GM23338 (cell line): ENCODE data around the gene EDA.

Experiments
- CREB1 ChIP-seq: fragments of 250-450 bp; sonication (Bioruptor Pico); IDR thresholded peaks from 2 replicates; pipeline ENCODE4 v1.5.0; 2020; ENCODE audit warnings: low read depth, mild to moderate bottlenecking, moderate library complexity
- EZH2 ChIP-seq: fragments of 200-600 bp; sonication (generic); IDR thresholded peaks from one replicate; pipeline ENCODE4 v1.8.0; 2017; ENCODE audit warnings: antibody characterized with exemption, mild to moderate bottlenecking, low read depth; ENCODE audit not compliant: unreplicated experiment
- EZH2phosphoT487 ChIP-seq: fragments of 200-600 bp; sonication (generic); IDR thresholded peaks from one replicate; pipeline ENCODE4 v1.8.1; 2018; ENCODE audit warnings: antibody characterized with exemption; ENCODE audit not compliant: unreplicated experiment
- JUNB ChIP-seq: IDR thresholded peaks from one replicate; pipeline ENCODE4 v1.6.1; 2016; ENCODE audit warnings: antibody characterized with exemption; ENCODE audit not compliant: unreplicated experiment
- NANOG ChIP-seq: IDR thresholded peaks from 2 replicates; pipeline ENCODE4 v1.6.1; 2016; ENCODE audit warnings: antibody characterized with exemption, borderline replicate concordance
- POLR2AphosphoS5 ChIP-seq: IDR thresholded peaks from 2 replicates; pipeline ENCODE4 v1.6.1; 2016; ENCODE audit warnings: antibody characterized with exemption, low read depth
- STAT1 ChIP-seq: IDR thresholded peaks from one replicate; pipeline ENCODE4 v1.6.1; 2016; ENCODE audit warnings: antibody characterized with exemption; ENCODE audit not compliant: unreplicated experiment
- ZNF114 ChIP-seq: fragments of 250-450 bp; sonication (Bioruptor Pico); IDR thresholded peaks from 2 replicates; pipeline ENCODE4 v1.5.0; 2020; ENCODE audit warnings: mild to moderate bottlenecking, moderate library complexity
- ZNF331 ChIP-seq: fragments of 250-450 bp; sonication (Bioruptor Pico); IDR thresholded peaks from 2 replicates; pipeline ENCODE4 v1.5.0; 2020; ENCODE audit warnings: low read depth, mild to moderate bottlenecking, moderate library complexity
- TF ChIP-seq, protein P1 (sequence below), 2 experiments: fragments of 200-600 bp in 1 of 2; sonication (generic) in 1 of 2; conservative IDR thresholded peaks; 2 replicates each; pipeline versions ENCODE4 v1.5.1 to v1.6.1; 2016 to 2017; ENCODE audit warnings: antibody characterized with exemption in 2 of 2, low read depth in 2 of 2, mild to moderate bottlenecking in 2 of 2, moderate library complexity in 1 of 2
- TF ChIP-seq, protein P2 (sequence below): IDR thresholded peaks from one replicate; pipeline ENCODE4 v1.6.1; 2018; ENCODE audit warnings: antibody characterized with exemption; ENCODE audit not compliant: unreplicated experiment
- TF ChIP-seq, protein P3 (sequence below): IDR thresholded peaks from 2 replicates; pipeline ENCODE4 v1.6.1; 2016; ENCODE audit warnings: antibody characterized with exemption
- TF ChIP-seq, protein P4 (sequence below): fragments of 250-450 bp; sonication (Bioruptor Pico); IDR thresholded peaks from 2 replicates; pipeline ENCODE4 v1.5.0; 2020; ENCODE audit warnings: mild to moderate bottlenecking, moderate library complexity

DNA sequence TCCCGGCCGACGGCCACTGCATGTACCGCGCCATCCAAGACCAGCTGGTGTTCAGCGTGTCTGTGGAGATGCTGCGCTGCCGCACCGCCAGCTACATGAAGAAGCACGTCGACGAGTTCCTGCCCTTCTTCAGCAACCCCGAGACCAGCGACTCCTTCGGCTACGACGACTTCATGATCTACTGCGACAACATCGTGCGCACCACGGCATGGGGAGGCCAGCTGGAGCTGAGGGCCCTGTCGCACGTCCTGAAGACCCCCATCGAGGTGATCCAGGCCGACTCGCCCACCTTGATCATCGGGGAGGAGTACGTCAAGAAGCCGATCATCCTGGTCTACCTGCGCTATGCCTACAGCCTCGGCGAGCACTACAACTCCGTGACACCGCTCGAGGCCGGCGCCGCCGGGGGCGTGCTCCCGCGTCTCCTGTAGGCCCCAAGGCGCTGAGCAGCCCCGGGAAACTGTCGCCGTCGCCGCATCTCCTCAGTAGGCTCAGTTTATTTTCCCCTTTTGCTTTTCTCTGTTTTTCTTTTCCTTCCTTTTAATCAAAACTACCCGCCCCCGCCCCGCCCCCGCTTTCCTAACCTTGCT is 447.1 kb downstream of the EDA start:
- TF ChIP-seq, protein P1, sequence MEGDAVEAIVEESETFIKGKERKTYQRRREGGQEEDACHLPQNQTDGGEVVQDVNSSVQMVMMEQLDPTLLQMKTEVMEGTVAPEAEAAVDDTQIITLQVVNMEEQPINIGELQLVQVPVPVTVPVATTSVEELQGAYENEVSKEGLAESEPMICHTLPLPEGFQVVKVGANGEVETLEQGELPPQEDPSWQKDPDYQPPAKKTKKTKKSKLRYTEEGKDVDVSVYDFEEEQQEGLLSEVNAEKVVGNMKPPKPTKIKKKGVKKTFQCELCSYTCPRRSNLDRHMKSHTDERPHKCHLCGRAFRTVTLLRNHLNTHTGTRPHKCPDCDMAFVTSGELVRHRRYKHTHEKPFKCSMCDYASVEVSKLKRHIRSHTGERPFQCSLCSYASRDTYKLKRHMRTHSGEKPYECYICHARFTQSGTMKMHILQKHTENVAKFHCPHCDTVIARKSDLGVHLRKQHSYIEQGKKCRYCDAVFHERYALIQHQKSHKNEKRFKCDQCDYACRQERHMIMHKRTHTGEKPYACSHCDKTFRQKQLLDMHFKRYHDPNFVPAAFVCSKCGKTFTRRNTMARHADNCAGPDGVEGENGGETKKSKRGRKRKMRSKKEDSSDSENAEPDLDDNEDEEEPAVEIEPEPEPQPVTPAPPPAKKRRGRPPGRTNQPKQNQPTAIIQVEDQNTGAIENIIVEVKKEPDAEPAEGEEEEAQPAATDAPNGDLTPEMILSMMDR (conservative IDR thresholded peaks at IDR 0.05; ENCODE audit: low read depth in 2 of 2), result no peak
- TF ChIP-seq, protein P2, sequence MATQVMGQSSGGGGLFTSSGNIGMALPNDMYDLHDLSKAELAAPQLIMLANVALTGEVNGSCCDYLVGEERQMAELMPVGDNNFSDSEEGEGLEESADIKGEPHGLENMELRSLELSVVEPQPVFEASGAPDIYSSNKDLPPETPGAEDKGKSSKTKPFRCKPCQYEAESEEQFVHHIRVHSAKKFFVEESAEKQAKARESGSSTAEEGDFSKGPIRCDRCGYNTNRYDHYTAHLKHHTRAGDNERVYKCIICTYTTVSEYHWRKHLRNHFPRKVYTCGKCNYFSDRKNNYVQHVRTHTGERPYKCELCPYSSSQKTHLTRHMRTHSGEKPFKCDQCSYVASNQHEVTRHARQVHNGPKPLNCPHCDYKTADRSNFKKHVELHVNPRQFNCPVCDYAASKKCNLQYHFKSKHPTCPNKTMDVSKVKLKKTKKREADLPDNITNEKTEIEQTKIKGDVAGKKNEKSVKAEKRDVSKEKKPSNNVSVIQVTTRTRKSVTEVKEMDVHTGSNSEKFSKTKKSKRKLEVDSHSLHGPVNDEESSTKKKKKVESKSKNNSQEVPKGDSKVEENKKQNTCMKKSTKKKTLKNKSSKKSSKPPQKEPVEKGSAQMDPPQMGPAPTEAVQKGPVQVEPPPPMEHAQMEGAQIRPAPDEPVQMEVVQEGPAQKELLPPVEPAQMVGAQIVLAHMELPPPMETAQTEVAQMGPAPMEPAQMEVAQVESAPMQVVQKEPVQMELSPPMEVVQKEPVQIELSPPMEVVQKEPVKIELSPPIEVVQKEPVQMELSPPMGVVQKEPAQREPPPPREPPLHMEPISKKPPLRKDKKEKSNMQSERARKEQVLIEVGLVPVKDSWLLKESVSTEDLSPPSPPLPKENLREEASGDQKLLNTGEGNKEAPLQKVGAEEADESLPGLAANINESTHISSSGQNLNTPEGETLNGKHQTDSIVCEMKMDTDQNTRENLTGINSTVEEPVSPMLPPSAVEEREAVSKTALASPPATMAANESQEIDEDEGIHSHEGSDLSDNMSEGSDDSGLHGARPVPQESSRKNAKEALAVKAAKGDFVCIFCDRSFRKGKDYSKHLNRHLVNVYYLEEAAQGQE, result no peak
- TF ChIP-seq EZH2, result no peak
- TF ChIP-seq EZH2phosphoT487, result no peak
- TF ChIP-seq NANOG, result no peak
- TF ChIP-seq POLR2AphosphoS5, result no peak
- TF ChIP-seq JUNB, result no peak
- TF ChIP-seq, protein P3, sequence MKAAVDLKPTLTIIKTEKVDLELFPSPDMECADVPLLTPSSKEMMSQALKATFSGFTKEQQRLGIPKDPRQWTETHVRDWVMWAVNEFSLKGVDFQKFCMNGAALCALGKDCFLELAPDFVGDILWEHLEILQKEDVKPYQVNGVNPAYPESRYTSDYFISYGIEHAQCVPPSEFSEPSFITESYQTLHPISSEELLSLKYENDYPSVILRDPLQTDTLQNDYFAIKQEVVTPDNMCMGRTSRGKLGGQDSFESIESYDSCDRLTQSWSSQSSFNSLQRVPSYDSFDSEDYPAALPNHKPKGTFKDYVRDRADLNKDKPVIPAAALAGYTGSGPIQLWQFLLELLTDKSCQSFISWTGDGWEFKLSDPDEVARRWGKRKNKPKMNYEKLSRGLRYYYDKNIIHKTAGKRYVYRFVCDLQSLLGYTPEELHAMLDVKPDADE, result no peak
- TF ChIP-seq CREB1, result no peak
- TF ChIP-seq STAT1, result no peak
- no peak for TF ChIP-seq ZNF114 (CRISPR knock-in tag)
- TF ChIP-seq ZNF331, result no peak
- TF ChIP-seq, protein P4, sequence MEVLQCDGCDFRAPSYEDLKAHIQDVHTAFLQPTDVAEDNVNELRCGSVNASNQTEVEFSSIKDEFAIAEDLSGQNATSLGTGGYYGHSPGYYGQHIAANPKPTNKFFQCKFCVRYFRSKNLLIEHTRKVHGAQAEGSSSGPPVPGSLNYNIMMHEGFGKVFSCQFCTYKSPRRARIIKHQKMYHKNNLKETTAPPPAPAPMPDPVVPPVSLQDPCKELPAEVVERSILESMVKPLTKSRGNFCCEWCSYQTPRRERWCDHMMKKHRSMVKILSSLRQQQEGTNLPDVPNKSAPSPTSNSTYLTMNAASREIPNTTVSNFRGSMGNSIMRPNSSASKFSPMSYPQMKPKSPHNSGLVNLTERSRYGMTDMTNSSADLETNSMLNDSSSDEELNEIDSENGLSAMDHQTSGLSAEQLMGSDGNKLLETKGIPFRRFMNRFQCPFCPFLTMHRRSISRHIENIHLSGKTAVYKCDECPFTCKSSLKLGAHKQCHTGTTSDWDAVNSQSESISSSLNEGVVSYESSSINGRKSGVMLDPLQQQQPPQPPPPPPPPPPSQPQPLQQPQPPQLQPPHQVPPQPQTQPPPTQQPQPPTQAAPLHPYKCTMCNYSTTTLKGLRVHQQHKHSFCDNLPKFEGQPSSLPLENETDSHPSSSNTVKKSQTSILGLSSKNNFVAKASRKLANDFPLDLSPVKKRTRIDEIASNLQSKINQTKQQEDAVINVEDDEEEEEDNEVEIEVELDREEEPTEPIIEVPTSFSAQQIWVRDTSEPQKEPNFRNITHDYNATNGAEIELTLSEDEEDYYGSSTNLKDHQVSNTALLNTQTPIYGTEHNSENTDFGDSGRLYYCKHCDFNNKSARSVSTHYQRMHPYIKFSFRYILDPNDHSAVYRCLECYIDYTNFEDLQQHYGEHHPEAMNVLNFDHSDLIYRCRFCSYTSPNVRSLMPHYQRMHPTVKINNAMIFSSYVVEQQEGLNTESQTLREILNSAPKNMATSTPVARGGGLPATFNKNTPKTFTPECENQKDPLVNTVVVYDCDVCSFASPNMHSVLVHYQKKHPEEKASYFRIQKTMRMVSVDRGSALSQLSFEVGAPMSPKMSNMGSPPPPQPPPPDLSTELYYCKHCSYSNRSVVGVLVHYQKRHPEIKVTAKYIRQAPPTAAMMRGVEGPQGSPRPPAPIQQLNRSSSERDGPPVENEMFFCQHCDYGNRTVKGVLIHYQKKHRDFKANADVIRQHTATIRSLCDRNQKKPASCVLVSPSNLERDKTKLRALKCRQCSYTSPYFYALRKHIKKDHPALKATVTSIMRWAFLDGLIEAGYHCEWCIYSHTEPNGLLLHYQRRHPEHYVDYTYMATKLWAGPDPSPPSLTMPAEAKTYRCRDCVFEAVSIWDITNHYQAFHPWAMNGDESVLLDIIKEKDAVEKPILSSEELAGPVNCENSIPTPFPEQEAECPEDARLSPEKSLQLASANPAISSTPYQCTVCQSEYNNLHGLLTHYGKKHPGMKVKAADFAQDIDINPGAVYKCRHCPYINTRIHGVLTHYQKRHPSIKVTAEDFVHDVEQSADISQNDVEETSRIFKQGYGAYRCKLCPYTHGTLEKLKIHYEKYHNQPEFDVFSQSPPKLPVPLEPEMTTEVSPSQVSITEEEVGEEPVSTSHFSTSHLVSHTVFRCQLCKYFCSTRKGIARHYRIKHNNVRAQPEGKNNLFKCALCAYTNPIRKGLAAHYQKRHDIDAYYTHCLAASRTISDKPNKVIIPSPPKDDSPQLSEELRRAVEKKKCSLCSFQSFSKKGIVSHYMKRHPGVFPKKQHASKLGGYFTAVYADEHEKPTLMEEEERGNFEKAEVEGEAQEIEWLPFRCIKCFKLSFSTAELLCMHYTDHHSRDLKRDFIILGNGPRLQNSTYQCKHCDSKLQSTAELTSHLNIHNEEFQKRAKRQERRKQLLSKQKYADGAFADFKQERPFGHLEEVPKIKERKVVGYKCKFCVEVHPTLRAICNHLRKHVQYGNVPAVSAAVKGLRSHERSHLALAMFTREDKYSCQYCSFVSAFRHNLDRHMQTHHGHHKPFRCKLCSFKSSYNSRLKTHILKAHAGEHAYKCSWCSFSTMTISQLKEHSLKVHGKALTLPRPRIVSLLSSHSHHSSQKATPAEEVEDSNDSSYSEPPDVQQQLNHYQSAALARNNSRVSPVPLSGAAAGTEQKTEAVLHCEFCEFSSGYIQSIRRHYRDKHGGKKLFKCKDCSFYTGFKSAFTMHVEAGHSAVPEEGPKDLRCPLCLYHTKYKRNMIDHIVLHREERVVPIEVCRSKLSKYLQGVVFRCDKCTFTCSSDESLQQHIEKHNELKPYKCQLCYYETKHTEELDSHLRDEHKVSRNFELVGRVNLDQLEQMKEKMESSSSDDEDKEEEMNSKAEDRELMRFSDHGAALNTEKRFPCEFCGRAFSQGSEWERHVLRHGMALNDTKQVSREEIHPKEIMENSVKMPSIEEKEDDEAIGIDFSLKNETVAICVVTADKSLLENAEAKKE (CRISPR knock-in tag), result no peak
